ENCODE data around the gene MCM6. TPM values are rescaled to one million over a fixed set of nuclear protein-coding genes. Genes with fewer than 3 reads are reported as not detected.
"Not testable (repeated sequence)": the region's sequence is repeated elsewhere in the genome, so short reads cannot be mapped to it uniquely, and the experiment has no call there.

The MCM6 gene
- total RNA-seq, 2 donors from 2014 or later, result 3.2 to 4.4 TPM

DNA sequence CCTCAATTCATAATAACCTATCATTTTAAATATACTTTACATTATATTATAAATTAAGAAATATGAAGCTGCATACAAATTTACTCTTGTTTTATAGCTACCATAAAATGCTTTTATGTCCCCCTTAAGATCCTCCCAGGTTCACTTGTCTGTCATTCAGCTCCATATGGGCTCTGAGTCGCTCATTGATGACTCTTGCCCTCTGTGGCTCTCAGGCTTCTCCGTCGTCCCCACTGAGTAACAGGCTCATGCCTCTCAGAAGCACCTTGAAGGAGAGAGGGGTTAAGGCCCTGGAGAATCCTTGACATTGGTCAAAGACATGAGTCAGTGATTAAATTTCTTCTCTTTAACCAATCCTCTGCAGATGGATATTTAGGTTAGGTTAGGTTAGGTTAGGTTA, 6.2 kb upstream of the MCM6 start:
- DNase-seq (ENCODE audit: low spot score), result no peak
- H3K9me3 ChIP-seq, result no peaks in the 10 kb centered on the region
- TF ChIP-seq, protein P1, sequence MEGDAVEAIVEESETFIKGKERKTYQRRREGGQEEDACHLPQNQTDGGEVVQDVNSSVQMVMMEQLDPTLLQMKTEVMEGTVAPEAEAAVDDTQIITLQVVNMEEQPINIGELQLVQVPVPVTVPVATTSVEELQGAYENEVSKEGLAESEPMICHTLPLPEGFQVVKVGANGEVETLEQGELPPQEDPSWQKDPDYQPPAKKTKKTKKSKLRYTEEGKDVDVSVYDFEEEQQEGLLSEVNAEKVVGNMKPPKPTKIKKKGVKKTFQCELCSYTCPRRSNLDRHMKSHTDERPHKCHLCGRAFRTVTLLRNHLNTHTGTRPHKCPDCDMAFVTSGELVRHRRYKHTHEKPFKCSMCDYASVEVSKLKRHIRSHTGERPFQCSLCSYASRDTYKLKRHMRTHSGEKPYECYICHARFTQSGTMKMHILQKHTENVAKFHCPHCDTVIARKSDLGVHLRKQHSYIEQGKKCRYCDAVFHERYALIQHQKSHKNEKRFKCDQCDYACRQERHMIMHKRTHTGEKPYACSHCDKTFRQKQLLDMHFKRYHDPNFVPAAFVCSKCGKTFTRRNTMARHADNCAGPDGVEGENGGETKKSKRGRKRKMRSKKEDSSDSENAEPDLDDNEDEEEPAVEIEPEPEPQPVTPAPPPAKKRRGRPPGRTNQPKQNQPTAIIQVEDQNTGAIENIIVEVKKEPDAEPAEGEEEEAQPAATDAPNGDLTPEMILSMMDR (IDR thresholded peaks at IDR 0.05), result no peak
- H3K4me1 ChIP-seq, result no peaks in the 10 kb centered on the region
- no peak overlapping the region for H3K27ac ChIP-seq
- no peaks in the 10 kb centered on the region for H3K36me3 ChIP-seq
- no peaks in the 10 kb centered on the region for H3K27me3 ChIP-seq
- H3K4me3 ChIP-seq, result no peak overlapping the region

DNA sequence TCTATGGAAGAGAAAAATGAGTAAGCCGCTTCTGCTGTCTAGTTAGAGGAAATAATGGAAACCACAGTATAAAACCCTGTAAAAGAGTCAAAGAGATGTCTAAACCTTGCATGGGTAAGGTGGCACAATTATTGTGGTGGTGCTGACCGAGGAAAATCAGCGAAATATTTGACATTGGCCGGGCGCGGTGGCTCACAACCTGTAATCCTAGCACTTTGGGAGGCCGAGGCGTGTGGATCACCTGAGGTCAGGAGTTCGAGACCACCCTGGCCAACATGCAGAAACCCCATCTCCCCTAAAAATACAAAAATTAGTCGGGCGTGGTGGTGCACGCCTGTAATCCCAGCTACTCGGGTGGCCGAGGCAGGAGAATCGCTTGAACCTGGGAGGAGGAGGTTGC, 527 bp upstream of the MCM6 start:
- not testable (repeated sequence) for H3K27me3 ChIP-seq; H3K36me3 ChIP-seq; H3K9me3 ChIP-seq; DNase-seq (ENCODE audit: low spot score)
- peaks cover 0 to 15% of the 10 kb centered on the region in 2 donors for H3K4me1 ChIP-seq
- H3K4me3 ChIP-seq, result peak overlapping the region; percentile 72
- H3K27ac ChIP-seq, result peak overlapping the region in 1 of 2 donors; percentile 84

DNA sequence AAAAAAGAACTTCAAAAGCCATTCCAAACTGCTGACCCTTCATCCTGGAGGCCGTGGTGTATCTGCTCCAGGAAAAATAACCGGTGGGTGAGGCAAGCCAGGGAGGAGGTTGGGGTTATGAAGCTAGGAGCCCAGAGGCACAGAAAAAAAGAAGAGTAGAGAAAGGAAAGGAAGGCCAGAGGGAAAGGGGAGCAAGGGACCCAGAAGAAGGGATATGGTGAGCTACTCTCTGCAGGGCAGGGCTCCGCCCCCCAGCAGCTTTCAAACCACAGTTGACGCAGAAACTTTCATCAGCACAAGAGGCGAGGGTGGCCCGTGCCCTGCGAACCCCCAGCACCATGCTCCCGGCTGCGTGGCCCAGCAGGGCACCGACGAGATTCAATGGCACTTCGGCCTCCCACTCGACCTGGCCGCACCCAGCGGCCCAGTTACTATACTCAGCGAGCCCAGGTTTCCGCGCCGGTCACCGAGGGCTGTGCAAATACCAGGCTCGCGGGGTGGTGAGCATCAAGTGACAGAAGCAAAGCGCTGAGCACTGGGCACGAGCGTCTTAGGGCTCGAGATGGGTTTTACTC, 665 bp downstream of the MCM6 start:
- TF ChIP-seq, protein P1 (IDR thresholded peaks at IDR 0.05), result no peak
- H3K4me3 ChIP-seq, result peak overlapping the region; percentile 72
- no peaks in the 10 kb centered on the region for H3K27me3 ChIP-seq
- peaks cover 0 to 15% of the 10 kb centered on the region in 2 donors for H3K4me1 ChIP-seq
- peak overlapping the region; percentile 81 to 84 for H3K27ac ChIP-seq
- H3K36me3 ChIP-seq, result no peaks in the 10 kb centered on the region
- H3K9me3 ChIP-seq, result no peaks in the 10 kb centered on the region
- peak; percentile 68 for DNase-seq (ENCODE audit: low spot score)

DNA sequence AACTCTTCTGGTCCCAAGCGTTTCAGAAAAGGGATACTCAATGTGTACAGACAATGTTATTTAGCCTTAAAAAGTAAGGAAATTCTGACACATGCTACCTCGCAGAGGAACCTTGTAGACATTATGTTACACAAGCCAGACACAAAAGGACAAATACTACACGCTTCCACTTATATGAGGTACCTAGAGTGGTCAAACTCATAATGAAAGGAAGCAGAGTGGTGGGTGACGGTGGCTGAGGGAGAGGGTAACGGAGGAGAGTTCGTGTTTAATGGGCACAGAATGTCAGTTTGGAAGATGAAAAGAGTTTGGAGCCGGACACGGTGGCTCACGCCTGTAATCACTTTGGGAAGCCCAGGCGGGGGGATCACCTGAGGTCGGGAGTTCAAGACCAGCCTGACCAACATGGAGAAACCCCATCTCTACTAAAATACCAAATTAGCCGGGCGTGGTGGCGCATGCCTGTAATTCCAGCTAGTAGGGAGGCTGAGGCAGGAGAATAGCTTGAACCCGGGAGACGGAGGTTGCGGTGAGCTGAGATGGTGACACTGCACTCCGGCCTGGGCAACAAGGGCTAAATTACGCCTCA, 1.4 kb downstream of the MCM6 start:
- peak overlapping the region in 1 of 2 donors; percentile 72 for H3K4me3 ChIP-seq
- no peaks in the 10 kb centered on the region for H3K27me3 ChIP-seq
- DNase-seq (ENCODE audit: low spot score), result no peak
- no peaks in the 10 kb centered on the region for H3K9me3 ChIP-seq
- H3K27ac ChIP-seq, result no peak overlapping the region
- peaks cover 0 to 15% of the 10 kb centered on the region in 2 donors for H3K4me1 ChIP-seq
- TF ChIP-seq, protein P1 (IDR thresholded peaks at IDR 0.05), result no peak
- H3K36me3 ChIP-seq, result no peaks in the 10 kb centered on the region

DNA sequence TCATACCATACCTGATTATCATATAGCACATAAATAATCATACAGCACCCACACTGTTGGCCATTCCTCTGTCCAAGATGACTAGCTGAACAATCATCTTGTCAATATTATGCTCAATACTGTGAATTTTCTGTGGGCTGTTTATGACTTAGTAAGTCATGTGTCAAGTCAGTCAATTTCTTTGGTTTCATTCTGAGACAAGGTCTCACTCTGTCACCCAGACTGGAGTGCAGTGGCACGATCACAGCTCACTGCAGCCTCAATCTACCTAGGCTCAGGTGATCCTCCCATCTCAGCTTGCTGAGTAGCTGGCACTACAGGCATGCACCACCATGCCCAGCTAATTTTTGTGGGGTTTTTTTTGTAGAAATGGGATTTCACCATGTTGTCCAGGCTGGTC, 5.7 kb downstream of the MCM6 start:
- Histone ChIP-seq H3K27me3 (no peaks in the 10 kb centered on the region), H3K4me1 (peaks cover 0 to 11% of the 10 kb centered on the region in 2 donors), H3K9me3 (no peaks in the 10 kb centered on the region), H3K27ac (no peak overlapping the region), H3K36me3 (peaks cover 18% of the 10 kb centered on the region), H3K4me3 (no peak overlapping the region)
- TF ChIP-seq, protein P1 (IDR thresholded peaks at IDR 0.05), result no peak
- no peak for DNase-seq (ENCODE audit: low spot score)

DNA sequence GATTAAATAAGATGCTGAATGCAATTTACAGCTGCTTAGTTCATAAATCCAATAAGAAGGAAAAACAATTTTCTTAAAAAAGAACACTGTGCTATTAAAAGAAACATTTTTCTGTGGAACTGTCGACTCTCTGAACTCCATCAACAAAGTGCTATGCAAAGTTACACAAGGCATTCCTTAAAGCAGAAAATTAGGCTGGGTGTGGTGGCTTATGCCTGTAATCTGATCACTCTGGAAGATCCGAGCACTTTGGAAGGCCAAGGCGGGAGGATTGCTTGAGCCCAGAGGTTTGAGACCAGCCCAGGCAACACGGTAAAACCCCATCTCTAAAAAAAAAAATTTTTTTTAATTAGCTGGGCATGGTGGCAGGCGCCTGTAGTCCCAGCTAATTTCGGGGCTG, 13.0 kb downstream of the MCM6 start:
- Histone ChIP-seq H3K27me3 (no peaks in the 10 kb centered on the region), H3K36me3 (peaks cover 36% of the 10 kb centered on the region), H3K4me1 (no peaks in the 10 kb centered on the region), H3K4me3 (no peak overlapping the region), H3K27ac (no peak overlapping the region), H3K9me3 (no peaks in the 10 kb centered on the region)
- TF ChIP-seq, protein P1 (IDR thresholded peaks at IDR 0.05), result no peak
- DNase-seq (ENCODE audit: low spot score), result no peak
